Measurements from ENCODE around the gene STK10. TPM values are rescaled to one million over a fixed set of nuclear protein-coding genes. Genes with fewer than 3 reads are reported as not detected.

Gene STK10
- total and polyA plus RNA-seq, 2 experiments from 2014 or later = 21.2 to 28.9 TPM

- Histone ChIP-seq H3K79me2 (ENCODE audit: insufficient read depth) (0 out of 2 replicates have a peak, but pooled peaks cover 3% of the 10 kb centered on the region), H3K4me1 (ENCODE audit: insufficient read depth) (peaks cover 12% of the 10 kb centered on the region; the same call in 1 of the 2 replicates), H3K36me3 (ENCODE audit: low read depth) (peaks cover 10% of the 10 kb centered on the region), H3K4me2 (ENCODE audit: unreplicated experiment) (peak overlapping the region; percentile 13), H3K9me2 (ENCODE audit: insufficient read depth) (no peaks in the 10 kb centered on the region), H3K4me3 (no peak overlapping the region), H2AFZ (no peak overlapping the region), H4K20me1 (ENCODE audit: insufficient read depth) (no peaks in the 10 kb centered on the region), H3K9ac (no peak overlapping the region), H3K27me3 (replicated peaks; ENCODE audit: insufficient read depth) (no peaks in the 10 kb centered on the region), H3F3A (ENCODE audit: insufficient read depth) (peaks cover 5% of the 10 kb centered on the region), H3K9me3 (ENCODE audit: low read depth) (no peaks in the 10 kb centered on the region), H3K27ac (no peak overlapping the region)
- in situ Hi-C loops (cut with MboI) = no loop called here
- TF ChIP-seq EZH2 (IDR thresholded peaks at IDR 0.05; ENCODE audit: insufficient read depth, poor library complexity, severe bottlenecking) (no peak), EZH2phosphoT487 (IDR thresholded peaks at IDR 0.05; ENCODE audit: insufficient read depth, low read depth) (no peak)
- DNase-seq = peak; percentile 53
- 28 to 31% methylated on average over 10 of the region's 10 CpGs for WGBS, 2 experiments (ENCODE audit: low coverage in 1 of 2, low lambda C conversion rate in 2 of 2, missing lambda C conversion rate in 2 of 2)
Observed at GRCh38 chr5:172076761-172077244, 111.2 kb downstream of the STK10 start.

- Histone ChIP-seq H3K27me3 (replicated peaks; ENCODE audit: insufficient read depth) (no peaks in the 10 kb centered on the region), H3K9me2 (ENCODE audit: insufficient read depth) (no peaks in the 10 kb centered on the region), H3K36me3 (ENCODE audit: low read depth) (peaks cover 10% of the 10 kb centered on the region), H3K4me2 (ENCODE audit: unreplicated experiment) (no peak overlapping the region), H3K4me3 (no peak overlapping the region), H3K27ac (no peak overlapping the region), H3K79me2 (ENCODE audit: insufficient read depth) (0 out of 2 replicates have a peak, but pooled peaks cover 3% of the 10 kb centered on the region), H3K9ac (no peak overlapping the region), H2AFZ (no peak overlapping the region), H4K20me1 (ENCODE audit: insufficient read depth) (no peaks in the 10 kb centered on the region), H3F3A (ENCODE audit: insufficient read depth) (peaks cover 5% of the 10 kb centered on the region), H3K4me1 (ENCODE audit: insufficient read depth) (peaks cover 12% of the 10 kb centered on the region; the same call in 1 of the 2 replicates), H3K9me3 (ENCODE audit: low read depth) (no peaks in the 10 kb centered on the region)
- in situ Hi-C loops (cut with MboI) = no loop called here
- DNase-seq = no peak
- 94 to 96% methylated on average over 4 of the region's 4 CpGs for WGBS, 2 experiments (ENCODE audit: low coverage in 1 of 2, low lambda C conversion rate in 2 of 2, missing lambda C conversion rate in 2 of 2)
- TF ChIP-seq EZH2 (IDR thresholded peaks at IDR 0.05; ENCODE audit: insufficient read depth, poor library complexity, severe bottlenecking) (no peak), EZH2phosphoT487 (IDR thresholded peaks at IDR 0.05; ENCODE audit: insufficient read depth, low read depth) (no peak)
Observed at GRCh38 chr5:172075656-172076055, 112.4 kb downstream of the STK10 start.

- Histone ChIP-seq H3K9me3 (ENCODE audit: low read depth) (no peaks in the 10 kb centered on the region), H3K27ac (no peak overlapping the region), H4K20me1 (ENCODE audit: insufficient read depth) (no peaks in the 10 kb centered on the region), H3K4me3 (no peak overlapping the region), H3F3A (ENCODE audit: insufficient read depth) (peaks cover 5% of the 10 kb centered on the region), H3K9ac (no peak overlapping the region), H3K27me3 (replicated peaks; ENCODE audit: insufficient read depth) (no peaks in the 10 kb centered on the region), H2AFZ (no peak overlapping the region), H3K4me2 (ENCODE audit: unreplicated experiment) (no peak overlapping the region), H3K9me2 (ENCODE audit: insufficient read depth) (no peaks in the 10 kb centered on the region), H3K79me2 (ENCODE audit: insufficient read depth) (0 out of 2 replicates have a peak, but pooled peaks cover 3% of the 10 kb centered on the region), H3K36me3 (ENCODE audit: low read depth) (peaks cover 10% of the 10 kb centered on the region), H3K4me1 (ENCODE audit: insufficient read depth) (peaks cover 9% of the 10 kb centered on the region; the same call in 1 of the 2 replicates)
- in situ Hi-C loops (cut with MboI) = no loop called here
- WGBS, 2 experiments (ENCODE audit: low coverage in 1 of 2, low lambda C conversion rate in 2 of 2, missing lambda C conversion rate in 2 of 2) = 87 to 97% methylated on average over 3 of the region's 3 CpGs
- DNase-seq = no peak
- TF ChIP-seq EZH2 (IDR thresholded peaks at IDR 0.05; ENCODE audit: insufficient read depth, poor library complexity, severe bottlenecking) = no peak
- TF ChIP-seq EZH2phosphoT487 (IDR thresholded peaks at IDR 0.05; ENCODE audit: insufficient read depth, low read depth) = no peak
Observed at GRCh38 chr5:172074896-172075295, 113.1 kb downstream of the STK10 start.

- Histone ChIP-seq H3K9me2 (ENCODE audit: insufficient read depth) (no peaks in the 10 kb centered on the region), H3K4me1 (ENCODE audit: insufficient read depth) (no peaks in the 10 kb centered on the region), H3K27ac (no peak overlapping the region), H3K4me2 (ENCODE audit: unreplicated experiment) (no peak overlapping the region), H3K79me2 (ENCODE audit: insufficient read depth) (peaks cover 6% of the 10 kb centered on the region; the same call in 1 of the 2 replicates), H4K20me1 (ENCODE audit: insufficient read depth) (no peaks in the 10 kb centered on the region), H3K4me3 (no peak overlapping the region), H3K36me3 (ENCODE audit: low read depth) (peaks cover 16% of the 10 kb centered on the region), H2AFZ (no peak overlapping the region), H3K9me3 (ENCODE audit: low read depth) (no peaks in the 10 kb centered on the region), H3K9ac (no peak overlapping the region), H3F3A (ENCODE audit: insufficient read depth) (no peaks in the 10 kb centered on the region), H3K27me3 (replicated peaks; ENCODE audit: insufficient read depth) (no peaks in the 10 kb centered on the region)
- TF ChIP-seq EZH2phosphoT487 (IDR thresholded peaks at IDR 0.05; ENCODE audit: insufficient read depth, low read depth) (no peak), EZH2 (IDR thresholded peaks at IDR 0.05; ENCODE audit: insufficient read depth, poor library complexity, severe bottlenecking) (no peak)
- 96 to 97% methylated on average over 3 of the region's 3 CpGs for WGBS, 2 experiments (ENCODE audit: low coverage in 1 of 2, low lambda C conversion rate in 2 of 2, missing lambda C conversion rate in 2 of 2)
- in situ Hi-C loops (cut with MboI) = no loop called here
- no peak for DNase-seq
Observed at GRCh38 chr5:172071309-172071875, 116.6 kb downstream of the STK10 start.
